HG03280 (cell line): ENCODE data around the gene ABT1.

Source experiments
- ATAC-seq: cut with Tn5 transposase; IDR thresholded peaks from one replicate; pipeline ENCODE4 v1.9.1; 2021; ENCODE audit warnings: mild to moderate bottlenecking, moderate library complexity; ENCODE audit not compliant: unreplicated experiment

ABT1 gene

DNA sequence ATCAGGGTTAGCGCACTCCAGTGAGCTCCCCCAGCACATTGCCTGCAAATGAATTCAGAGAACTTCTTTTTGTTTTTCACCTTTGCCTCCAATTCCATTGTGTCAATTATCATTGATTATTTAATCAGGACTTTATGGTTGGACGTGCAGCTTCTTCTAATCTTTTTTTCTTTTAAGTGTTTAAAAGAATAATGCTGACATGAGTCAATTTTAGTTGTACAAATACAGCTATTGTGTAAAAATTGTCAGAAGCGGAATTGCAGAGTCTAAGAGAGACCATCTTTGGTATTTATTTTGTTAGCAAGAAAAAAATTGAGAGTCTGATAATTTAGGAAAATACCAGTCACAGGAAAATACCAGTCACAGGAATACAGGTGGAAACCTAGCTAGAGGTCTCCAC is 5.5 kb downstream of the ABT1 start:
- ATAC-seq = no peak

GRCh38 chr6:26604026-26604425 is 7.3 kb downstream of the ABT1 start:
- ATAC-seq = no peak

DNA sequence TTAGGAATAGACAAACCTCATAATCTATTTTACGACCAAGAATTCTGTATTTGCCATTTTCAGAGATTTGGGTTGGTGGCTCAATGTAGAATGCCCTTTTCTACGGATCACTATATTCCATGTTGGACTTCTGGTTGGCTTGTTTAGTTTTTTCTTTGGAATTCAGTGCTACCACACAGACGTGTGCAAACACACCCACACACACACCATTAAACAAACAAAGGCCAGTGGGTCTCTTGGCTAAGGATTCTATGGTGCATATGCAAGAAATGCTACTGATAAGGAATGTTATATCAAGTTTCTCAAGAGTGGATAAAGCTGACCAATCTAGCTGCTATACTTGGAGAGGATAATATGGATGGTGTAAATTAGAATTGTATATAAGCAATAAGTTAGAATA is 8.0 kb downstream of the ABT1 start:
- no peak for ATAC-seq

- peak; percentile 89 for ATAC-seq
Measured at GRCh38 chr6:26607434-26608230, 10.9 kb downstream of the ABT1 start.

- ATAC-seq = no peak
Measured at GRCh38 chr6:26609463-26609862, 12.7 kb downstream of the ABT1 start.

GRCh38 chr6:26611599-26611998 is 14.8 kb downstream of the ABT1 start:
- no peak for ATAC-seq

DNA sequence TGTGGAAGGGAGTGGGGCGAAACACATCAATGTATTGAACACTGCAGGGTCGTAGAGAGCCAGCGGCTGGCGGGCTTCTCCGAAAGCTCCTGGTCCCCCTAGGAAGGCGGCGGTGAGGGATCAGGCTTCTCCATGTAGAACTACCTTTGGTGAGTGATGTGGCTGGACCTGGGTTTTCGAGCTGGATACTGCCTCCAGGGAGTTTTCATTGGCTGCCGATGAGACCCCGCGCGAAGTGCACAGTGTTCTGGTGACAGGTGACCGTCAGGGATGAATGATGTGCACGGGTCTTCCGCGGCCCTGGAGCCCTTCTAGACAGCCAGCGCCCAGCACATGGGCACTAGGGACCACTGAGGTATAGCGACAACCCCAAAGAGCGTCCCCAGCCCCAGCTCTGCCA is 16.4 kb downstream of the ABT1 start:
- ATAC-seq = no peak

GRCh38 chr6:26613689-26614683 is 17.2 kb downstream of the ABT1 start:
- no peak for ATAC-seq

DNA sequence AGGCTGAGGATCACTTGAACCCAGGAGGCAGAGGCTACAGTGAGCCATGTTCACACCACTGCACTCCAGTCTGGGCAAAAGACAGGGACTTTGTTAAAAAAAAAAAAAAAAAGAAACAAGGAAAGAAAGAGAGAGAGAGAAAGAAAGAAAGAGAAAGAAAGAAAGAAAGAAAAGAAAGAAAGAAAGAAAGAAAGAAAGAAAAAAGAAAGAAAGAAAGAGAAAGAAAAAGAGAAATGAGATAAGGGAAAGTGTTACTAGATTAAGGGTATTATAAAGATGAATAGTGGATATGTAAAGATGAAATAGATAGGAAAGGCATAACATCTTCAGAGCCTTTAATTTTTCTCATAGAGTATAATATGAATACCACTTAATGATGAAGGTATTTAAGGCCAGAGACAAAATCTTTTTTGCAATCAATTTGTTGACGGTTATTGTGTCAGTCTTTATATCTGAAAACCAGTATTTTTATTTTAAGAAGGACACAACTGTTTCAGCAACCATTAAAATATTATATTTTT is 26.6 kb downstream of the ABT1 start:
- no peak for ATAC-seq

DNA sequence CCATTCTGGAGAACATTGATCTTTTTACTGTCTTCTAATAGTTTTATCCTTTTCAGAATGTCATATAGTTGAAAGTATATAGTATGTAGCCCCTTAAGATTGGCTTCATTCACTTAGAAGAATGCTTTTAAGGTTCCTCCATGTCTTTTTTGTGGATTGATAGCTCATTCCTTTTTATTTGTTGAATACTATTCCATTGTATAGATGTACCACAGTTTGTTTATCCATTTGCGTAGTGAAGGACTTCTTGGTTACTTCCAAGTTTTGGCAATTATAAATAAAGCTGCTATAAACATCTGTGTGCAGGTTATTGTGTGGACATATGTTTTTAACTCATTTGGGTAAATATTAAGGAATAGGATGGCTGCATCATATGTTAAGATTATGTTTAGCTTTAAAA is 27.8 kb downstream of the ABT1 start:
- no peak for ATAC-seq

DNA sequence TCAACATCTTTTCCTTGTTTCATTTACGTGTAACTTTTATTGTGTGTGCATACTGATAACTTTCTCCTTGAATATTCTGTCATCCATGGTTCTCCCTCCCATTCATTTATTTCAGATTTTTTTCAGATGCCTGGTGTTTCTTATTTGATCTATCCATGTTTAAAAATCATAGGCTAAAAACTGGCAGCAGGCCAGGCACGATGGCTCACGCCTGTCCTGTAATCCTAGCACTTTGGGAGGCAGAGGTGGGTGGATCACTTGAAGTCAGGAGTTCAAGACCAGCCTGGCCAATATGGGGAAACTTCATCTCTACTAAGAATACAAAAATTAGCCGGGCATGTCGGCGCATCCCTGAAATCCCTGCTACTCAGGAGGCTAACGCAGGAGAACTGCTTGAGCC is 31.1 kb downstream of the ABT1 start:
- ATAC-seq = no peak

GRCh38 chr6:26629359-26629758 is 32.6 kb downstream of the ABT1 start:
- no peak for ATAC-seq

GRCh38 chr6:26640806-26641205 is 44.1 kb downstream of the ABT1 start:
- ATAC-seq = no peak

DNA sequence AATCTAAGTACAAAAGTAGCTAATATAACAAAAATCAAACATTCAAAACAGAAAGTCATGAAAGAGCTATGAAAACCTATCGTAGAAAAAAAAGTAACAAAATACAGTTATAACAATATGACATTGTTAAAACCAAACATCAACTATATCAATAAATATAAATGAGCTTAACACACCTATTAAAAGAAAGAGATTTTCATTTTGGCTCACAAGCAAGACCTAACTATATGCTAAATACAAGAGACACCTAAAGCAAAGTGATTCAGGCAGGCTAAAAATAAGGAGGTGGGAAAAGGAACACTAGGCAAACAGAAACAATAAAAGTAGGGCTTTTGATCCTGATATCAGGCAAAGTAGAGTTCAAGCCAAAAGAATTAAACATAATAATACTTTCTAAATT is 49.3 kb downstream of the ABT1 start:
- no peak for ATAC-seq
